HG03575 (cell line): Measurements from ENCODE around the gene FRAT2.

Source experiments
- ATAC-seq: cut with Tn5 transposase; IDR thresholded peaks from one replicate; pipeline ENCODE4 v1.9.1; 2021; ENCODE audit not compliant: unreplicated experiment, insufficient number of reproducible peaks, low FRiP score; ENCODE audit errors: extremely low read depth

The FRAT2 gene

GRCh38 chr10:97329766-97330165 is 4.8 kb downstream of the FRAT2 start:
- no peak for ATAC-seq

DNA sequence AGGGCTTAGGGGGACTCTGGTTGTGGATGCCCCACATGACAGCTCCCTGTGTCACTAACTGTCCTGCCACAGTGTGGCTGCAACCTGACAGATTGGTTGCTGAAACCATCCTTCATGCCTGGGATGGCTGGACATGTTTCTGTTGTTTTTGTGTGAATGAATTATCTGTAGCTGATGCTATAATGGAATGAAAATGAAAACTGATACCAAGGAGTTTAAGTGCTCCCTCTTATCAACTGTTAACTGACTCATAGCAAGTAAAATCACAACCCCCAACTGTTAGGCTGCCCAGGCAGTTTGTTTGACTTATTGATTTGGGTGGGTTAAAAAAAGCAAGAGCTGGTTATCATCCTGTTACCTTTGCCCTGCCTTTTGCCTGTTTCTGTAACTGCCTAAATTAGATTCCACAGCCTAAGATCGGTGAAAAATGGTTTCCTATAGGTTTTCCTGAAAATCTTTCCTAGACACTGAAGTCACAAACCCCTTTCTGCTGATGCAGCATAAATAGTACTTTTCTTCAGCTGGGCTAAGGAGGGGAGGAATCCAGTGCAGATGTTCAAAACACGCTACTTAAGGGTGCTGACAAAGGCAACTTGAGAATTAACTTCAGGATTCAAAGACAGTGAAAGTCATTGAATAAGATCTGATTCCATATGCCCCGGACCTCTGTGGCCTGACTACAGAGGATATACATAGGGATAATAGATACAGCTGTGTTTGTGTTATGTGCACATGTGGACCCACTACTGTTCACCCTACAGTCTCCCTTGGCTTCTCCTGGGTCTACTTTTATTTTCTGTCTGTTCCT is 5.7 kb downstream of the FRAT2 start:
- no peak for ATAC-seq

GRCh38 chr10:97327348-97328294 is 6.9 kb downstream of the FRAT2 start:
- no peak for ATAC-seq

DNA sequence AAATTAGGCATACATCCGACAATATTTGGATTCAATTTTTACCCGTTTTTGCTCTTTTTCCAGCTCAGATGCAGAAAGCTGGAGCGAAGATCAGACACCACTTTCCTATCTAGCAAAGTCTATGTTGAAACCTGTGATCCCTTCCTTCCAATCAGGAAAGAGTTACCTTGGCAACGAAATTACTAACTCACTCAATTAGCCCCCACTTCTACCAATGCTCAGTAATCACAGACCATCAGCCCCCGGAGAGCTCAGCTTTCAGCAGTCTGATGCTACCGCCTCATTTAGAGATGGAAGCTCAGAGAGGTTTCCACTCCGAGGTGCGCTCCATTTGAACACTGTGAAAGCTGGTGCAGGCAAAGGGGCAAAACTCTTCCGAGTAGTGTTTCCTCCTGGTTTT is 8.8 kb downstream of the FRAT2 start:
- ATAC-seq = no peak

DNA sequence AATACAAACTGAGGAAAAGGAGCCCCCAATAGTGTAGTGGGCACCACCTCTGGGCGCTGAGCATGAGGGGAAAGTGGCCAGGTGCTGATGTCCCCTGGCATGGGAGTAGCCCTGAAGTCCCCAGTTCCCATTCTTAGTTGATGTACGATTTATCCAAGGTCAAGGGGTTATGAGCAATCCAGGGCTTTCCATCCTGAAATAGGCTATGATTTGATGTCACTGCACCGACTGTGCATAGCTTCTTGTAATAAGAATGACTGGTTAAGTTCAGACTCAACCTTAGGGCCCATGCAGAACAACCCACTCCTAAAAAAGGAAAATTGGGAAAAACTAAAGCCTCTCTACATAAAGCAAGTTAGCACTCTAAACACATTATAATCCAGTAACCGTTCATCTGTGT is 11.0 kb downstream of the FRAT2 start:
- ATAC-seq = no peak

DNA sequence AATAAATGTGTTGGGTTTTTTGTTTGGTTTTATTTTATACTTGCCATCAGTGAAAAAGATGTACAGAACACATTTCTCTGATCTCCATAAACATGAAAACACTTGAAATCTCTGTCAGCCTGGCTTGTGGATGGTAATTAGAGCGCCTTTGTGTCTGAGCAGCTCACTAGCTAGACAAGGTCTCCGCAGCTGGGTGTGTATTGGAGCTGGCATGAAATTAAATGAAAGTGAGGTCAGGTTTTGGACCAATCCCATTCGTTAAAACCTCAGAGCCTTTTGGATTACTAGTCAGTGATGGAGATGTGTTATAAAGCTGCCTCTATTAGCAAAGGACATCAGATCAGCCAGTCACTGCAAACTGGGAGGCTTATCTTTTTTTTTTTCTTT is 12.7 kb downstream of the FRAT2 start:
- no peak for ATAC-seq

GRCh38 chr10:97321032-97321803 is 13.3 kb downstream of the FRAT2 start:
- ATAC-seq = no peak

GRCh38 chr10:97320480-97321031 is 14.0 kb downstream of the FRAT2 start:
- no peak for ATAC-seq

GRCh38 chr10:97319671-97320479 is 14.7 kb downstream of the FRAT2 start:
- ATAC-seq = no peak

DNA sequence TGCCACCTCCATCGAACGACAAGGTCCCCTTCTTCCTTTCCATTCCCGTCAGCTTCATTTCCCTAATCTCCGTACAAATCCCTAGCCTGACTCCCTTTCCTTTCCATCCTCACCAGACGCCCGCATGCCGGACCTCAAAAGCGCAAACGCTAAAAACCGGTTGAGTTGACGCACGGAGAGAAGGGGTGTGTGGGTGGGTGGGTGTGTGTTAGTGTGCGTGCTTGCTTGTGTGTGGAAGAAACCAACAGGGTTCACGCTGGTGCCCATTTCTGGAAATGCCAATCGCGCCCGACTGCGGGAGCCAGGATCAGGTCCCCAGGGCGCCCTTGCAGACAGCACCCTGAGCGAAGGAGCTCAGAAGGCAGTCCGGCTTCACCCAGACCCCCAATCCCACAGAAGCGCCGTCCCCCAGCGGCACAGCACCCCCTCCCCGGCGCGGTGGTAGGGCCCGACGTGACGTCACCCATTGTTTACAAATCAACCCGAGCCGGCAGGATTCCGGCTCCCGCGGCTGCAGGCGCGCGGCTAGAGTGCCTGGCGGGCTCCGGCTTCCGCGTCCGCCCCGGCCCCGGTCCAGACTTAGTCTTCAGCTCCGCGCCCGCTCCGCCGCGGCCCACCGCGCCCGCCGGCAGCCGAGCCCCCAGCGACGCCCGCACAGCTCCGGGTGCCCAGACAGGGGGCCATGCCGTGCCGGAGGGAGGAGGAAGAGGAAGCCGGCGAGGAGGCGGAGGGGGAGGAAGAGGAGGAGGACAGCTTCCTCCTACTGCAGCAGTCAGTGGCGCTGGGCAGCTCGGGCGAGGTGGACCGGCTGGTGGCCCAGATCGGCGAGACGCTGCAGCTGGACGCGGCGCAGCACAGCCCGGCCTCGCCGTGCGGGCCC is 15.5 kb downstream of the FRAT2 start, which contains the start of gene FRAT1:
Gene FRAT1, plus strand, starts transcription at position 500 of the 880 bp plus-strand sequence. Its CDS starts 183 bp downstream, at position 683.
- no peak for ATAC-seq

GRCh38 chr10:97314671-97315070 is 19.9 kb downstream of the FRAT2 start:
- no peak for ATAC-seq

DNA sequence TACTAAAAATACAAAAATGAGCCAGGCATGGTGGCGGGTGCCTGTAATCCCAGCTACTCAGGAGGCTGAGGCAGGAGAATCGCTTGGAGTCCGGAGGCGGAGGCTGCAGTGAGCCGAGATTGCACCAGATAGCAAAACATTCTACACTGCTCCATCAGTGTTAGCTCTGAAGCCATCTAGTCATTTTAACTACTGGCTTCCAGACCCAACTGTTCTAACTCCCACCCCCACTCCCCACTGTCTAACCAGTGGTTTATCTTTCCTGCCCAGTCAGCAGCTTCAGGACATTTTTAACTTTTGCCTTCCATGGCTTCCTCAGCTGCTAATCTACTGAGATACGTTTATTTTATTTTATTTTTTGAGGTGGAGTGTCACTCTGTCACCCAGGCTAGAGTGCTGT is 21.6 kb downstream of the FRAT2 start:
- ATAC-seq = no peak

DNA sequence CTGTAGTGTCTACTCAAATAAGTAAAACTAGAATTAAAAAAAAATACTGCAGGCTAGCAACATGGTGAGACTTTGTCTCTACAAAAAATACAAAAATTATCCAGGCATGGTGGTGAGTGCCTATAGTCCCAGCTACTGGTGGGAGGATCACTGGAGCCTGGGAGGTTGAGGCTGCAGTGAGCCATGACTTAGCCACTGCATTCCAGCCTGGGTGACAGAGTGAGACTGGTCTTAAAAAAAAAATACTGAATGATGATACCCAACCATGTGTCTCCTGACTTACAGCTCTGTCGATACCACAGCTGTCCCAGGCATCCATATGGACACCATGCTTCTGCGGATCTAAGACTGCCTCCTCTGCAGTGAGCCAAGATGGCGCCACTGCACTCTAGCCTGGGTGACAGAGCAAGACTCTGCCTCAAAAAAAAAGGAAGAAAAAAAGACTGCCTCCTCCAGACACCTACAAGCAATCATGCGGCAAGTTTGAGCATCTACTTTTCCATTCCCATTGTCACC is 23.4 kb downstream of the FRAT2 start:
- no peak for ATAC-seq

- no peak for ATAC-seq
Measured at GRCh38 chr10:97307866-97308780, 26.4 kb downstream of the FRAT2 start.

DNA sequence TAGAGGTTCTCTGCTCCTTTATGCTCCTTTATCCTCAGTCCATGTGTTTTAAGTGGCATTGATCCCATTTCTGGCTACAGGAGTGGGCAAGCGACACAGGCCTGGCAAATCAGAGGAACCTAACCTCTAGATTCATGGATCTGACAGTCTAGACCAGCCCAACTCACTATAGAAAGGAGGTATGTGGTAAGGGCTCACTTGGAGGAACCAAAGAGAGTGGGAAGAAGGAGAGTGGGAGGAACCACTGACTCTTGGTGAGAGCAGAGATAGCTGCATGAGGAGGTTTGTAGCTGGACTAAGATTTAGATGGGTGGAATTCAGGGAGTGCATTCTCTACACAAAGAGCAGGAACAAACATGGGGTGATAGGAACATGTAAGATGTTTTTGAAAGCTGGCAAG is 27.1 kb downstream of the FRAT2 start:
- ATAC-seq = no peak

- ATAC-seq = no peak
Measured at GRCh38 chr10:97302088-97302791, 32.3 kb downstream of the FRAT2 start.
